C4-2B (cell line): Measurements from ENCODE around the gene ASB6.

Experiments used
- ZFX ChIP-seq: fragments of 450-650 bp; IDR thresholded peaks from 2 replicates; pipeline ENCODE4 v1.6.1; 2017
- TF ChIP-seq, protein P1 (sequence below): fragments of 450-650 bp; conservative IDR thresholded peaks from 2 replicates; pipeline ENCODE4 v1.5.1; 2017; ENCODE audit warnings: mild to moderate bottlenecking

DNA sequence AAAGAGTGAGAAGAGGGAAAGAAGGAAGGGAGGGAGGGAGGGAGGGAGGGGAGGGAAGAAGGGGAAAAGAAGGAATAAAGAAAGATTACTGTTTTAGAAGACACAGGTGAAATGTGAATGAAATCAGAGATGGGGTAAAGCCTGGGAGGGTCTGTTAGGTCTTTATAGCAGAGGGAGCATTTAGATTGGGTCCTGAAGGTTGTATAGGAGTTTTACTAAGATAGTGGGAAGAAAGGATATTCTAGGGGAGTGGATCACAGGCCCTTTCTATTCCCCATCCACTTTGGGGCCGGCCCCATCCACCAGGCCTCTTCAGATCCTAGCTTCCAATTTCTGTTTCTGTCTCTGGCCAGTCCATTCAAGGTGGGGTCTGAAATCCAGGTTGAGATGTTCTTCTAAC is 56.6 kb downstream of the ASB6 start:
- TF ChIP-seq, protein P1, sequence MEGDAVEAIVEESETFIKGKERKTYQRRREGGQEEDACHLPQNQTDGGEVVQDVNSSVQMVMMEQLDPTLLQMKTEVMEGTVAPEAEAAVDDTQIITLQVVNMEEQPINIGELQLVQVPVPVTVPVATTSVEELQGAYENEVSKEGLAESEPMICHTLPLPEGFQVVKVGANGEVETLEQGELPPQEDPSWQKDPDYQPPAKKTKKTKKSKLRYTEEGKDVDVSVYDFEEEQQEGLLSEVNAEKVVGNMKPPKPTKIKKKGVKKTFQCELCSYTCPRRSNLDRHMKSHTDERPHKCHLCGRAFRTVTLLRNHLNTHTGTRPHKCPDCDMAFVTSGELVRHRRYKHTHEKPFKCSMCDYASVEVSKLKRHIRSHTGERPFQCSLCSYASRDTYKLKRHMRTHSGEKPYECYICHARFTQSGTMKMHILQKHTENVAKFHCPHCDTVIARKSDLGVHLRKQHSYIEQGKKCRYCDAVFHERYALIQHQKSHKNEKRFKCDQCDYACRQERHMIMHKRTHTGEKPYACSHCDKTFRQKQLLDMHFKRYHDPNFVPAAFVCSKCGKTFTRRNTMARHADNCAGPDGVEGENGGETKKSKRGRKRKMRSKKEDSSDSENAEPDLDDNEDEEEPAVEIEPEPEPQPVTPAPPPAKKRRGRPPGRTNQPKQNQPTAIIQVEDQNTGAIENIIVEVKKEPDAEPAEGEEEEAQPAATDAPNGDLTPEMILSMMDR: no peak
- TF ChIP-seq ZFX: no peak
